ENCODE data around the gene PLPP3.
A peak's percentile ranks its signal among the peaks of the same experiment; 100 is the strongest.

PLPP3 gene

GRCh38 chr1:56457756-56458375 lies 121.5 kb downstream of the PLPP3 start:
- no peak for DNase-seq

DNA sequence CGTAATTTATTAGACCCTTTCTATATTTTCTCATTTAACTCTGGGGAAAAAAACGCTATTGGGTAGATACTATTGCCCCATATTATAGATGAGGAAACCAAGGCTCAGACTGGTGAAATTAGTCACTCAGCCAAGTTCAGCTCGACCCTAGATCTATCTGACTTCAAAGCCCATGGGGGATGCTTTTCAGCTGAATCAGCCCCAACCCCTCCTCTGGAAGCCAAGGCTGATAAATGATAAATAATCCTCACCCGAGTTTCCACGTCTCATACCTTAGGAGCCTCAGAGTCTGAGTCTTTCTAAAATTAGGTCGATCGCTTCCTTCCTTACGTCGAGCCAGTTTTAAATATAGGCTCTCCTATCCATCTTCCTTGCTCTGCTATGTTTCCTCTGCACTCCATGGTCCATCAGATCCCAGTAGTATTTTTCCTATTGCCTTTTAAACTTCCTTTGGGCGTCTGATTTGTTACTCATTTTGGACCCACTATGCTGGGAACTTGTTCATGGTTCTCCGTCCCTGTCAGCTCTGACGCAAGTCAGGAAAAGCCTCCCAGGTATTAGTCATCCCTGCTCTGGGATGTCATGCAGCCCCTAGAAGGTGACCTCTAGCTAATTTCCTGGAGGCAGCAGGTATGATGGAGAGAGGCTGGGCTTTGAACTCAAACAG lies 122.8 kb downstream of the PLPP3 start:
- peak; percentile 22 for DNase-seq

DNA sequence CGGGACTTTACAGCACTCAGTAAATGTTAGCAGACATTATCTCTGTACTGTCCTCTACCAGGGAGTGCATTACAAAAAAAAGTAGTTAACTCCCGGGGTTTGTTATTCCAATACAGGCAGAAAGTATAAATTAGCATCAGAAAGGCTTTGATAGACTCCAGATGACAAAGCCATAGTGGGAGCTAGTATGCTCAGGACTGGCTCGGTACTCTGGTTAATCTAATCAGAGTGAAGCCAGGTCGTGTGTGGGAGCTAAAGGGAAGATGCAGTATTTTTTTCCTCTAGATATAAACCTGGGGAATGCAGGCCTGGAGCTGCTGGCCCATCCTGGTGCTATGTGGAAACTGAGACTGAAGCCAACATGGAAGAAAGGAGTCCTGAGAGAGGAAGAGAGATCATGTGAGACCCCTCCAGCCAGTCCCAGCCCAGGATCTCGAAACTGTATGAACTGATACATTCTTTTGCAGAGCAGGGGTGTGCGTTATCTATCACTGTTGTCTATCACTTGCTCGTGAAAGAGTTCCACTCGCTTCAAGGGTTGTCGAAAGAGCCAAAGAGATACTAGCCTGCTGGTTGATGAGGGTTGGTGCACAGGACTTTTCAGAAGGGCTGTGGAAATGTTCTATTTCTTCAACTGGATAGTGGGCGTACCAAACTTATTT lies 125.8 kb downstream of the PLPP3 start:
- DNase-seq: no peak

DNA sequence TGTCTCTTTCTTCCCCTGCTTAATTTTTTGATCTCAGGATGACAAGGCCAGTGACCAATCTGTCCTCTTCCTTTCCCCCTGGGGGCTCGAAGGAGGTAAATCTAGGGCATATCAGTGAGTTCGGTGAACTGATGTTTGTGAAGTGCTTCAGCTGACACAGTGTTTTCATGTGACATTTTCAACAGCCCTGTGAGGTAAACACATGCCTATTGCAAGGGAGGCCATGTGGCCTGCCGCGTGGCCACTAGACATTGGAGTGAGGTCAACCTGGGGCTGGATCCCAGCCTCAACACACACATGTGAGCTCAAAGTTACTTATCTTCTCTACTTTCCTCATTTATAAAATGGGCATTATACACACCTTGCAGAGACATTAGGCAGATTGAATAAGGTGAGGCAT lies 126.3 kb downstream of the PLPP3 start:
- DNase-seq: no peak

DNA sequence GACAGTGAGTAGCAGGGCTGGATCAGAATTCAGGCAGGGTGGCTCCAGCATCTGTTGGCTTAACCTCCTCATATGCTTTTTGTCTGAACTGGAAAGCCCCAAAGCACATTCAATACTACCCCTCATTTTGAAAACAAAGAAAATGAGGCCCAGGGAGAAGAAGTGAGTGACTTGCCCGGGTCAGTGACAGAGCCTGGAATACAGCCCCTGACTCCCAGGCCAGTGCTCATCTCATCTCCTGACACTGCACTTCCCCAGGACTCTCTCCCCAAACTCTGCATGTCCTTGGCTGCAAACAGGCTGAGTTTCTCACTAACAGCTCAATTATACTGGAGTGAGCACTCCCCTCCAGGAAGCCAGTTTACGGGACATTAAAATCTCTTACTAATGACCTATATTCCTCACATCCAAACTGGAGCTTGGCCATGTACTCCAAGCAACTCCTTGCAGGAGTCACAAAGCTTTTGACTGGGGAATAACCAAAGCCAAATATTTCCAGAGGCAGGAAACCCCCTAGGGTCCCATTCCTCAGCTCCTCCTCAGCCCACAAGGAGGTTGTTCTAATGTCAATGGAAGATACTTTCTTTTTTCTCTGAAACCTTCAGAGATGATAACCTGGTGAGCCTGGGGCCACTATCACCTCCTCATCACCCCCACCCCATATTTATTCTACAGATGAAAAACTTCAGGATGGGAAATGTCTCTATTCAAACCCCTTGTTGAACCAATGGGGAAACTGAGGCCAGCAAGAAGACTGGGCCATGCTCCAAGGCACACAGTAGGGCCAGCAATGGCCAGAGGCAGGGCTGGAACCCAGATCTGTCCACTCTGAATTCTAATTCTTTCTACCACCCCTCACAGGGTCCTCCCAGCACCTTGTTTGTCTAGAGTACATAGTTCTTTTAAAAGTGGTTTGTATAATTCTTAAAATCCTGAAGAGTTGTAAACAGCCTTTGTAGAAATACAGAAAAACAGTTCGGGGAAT lies 127.0 kb downstream of the PLPP3 start:
- peak; percentile 67 for DNase-seq

DNA sequence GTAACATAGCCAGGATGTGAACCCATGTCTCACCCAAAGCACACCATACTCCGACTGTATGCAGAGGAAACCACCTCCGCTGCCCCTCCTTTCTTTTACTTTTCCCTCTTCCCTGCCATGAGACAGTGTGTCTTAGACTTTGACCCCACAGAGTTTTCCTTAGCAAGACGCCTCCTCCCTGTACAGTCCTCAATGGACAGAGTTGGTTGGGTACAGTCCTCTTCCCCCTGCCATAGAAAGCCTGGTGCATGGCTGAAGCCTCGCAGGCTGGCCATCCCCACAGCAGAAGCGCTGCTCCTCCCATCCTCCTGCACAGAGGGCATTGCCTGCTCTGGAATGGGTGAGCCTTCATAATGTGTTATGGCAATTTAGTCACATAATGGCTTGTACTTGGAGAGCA lies 127.9 kb downstream of the PLPP3 start:
- DNase-seq: no peak

DNA sequence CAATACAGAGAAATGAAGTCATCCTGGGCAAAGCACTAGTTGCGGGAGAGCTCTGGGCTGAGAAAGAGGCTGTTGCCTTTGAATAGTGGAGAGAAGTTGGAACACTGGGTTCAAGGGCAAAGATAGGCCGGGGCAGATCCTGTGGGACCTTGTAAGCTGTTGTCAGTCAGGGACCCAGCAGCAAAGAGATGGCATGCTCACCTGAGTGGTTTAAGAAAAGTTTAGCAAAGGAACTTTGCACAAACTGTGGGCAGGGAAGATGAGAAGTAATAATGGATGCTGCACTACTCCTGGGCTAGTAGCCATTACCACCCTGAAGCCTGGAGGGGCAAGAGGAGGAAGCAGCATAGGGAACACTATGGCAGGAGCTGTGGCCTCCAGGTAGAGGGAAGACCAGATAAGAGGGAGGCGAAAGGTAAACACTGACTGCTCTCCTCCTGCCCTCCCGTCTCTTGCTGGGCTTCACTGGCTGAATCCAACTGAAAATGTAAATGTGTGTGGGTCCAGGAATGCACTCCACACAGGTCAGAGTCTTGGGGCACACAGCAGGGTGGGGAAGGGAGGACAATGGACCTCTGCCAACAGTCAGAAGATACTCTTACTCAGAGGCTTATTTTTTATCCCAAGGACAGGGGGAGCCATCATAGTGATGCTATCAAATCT lies 129.2 kb downstream of the PLPP3 start:
- DNase-seq: no peak

DNA sequence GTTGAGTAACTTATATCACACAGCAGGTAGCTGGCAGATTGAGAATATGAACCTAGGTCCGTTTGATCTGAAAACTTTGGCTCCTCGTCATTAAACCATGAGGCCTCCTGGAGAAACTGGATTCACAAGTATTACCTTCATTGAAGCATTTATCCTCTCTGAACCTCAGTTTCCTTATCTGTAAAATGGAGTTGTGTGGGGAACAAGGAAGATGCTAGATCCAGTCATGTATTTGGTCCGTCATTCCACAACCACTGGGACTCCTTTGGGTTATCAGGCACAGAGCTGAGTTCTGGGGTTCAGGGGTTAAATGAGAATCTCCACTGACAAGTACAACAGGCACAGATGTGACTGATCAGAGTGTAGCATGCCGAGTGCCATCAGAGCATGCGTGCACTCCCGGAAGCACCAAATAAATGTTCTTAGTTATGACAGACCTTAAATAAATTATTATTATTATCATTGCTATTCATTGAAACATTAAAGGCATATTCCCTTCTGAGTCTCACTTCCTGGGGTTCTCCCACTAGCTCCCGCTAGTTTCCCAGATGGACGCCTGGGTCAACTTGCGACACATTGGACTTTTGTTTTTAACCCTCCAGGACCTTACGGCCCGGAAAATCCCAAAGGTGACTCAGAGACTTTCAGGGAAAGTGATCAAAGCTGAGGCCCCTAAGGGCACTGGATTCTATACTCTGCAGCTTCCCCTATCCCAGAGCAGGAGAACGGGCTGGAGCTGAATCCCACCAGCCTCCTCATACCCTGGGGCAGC lies 130.6 kb downstream of the PLPP3 start:
- DNase-seq: peak; percentile 39

DNA sequence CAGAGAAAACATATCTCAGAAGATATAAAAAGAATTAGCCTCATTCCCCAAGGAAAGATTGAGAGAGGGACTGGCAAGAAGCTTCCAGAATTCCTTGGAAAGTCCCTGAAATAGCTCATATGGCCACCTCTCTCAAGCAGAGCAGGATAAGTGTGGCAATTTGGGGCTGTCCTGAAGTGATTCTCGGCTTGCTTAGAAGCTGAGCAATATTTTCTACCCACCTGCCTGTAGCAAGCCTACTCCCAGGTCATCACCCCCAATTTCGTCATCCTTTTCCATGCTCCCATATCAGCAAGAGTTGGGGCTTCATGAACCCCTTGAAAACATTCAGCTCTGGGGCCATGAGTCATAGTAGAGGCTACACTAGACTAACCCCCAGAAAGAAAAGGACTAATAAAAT lies 131.5 kb downstream of the PLPP3 start:
- DNase-seq: no peak

- peak; percentile 49 for DNase-seq
Measured at GRCh38 chr1:56446531-56447098, 132.7 kb downstream of the PLPP3 start.

DNA sequence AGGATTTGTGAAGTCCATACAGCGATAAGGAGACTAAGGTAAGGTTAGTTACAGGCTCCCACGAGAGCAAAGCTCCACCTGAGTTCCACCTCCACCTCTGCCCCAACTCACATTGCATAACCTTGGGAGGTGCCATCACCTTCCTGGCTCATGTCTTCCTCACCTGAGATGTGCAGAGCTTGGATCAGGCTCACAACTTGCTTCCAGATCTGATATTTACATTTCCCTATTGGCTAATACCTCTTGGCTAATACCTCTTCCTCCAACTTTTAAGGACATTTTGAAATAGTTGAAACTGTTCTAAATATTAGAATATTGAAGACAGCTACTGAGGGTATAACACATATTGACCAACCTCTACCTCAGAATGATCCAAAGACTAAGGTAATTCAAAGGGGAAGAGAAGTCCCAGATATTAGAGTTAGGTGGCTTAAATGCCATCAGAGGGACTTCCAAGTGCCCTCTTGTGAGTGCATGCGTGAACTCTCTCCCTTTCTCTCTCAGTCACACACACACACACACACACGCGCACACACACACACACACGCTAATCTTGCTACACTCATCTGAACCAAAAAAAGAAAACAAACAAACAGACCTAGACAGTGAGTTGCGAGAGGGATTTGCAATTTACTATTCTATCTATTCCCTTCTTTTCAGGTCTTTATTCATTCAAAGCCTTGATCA lies 134.3 kb downstream of the PLPP3 start:
- DNase-seq: no peak
